ENCODE results near the gene PMP22.
"Not testable (repeated sequence)": the region's sequence is repeated elsewhere in the genome, so short reads cannot be mapped to it uniquely, and the experiment has no call there.

Gene PMP22

DNA sequence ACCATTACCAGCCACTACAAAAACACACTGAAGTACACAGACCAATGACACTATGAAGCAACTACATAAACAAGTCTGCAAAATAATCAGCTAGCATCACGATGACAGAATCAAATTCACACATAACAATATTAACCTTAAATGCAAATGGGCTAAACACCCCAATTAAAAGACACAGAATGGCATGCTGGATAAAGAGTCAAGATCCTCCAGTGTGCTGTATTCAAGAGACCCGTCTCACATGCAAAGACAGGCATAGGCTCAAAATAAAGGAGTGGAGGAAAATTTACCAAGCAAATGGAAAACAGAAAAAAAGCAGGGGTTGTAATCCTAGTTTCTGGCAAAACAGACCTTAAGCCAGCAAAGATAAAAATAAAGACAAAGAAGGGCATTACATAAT, 64.6 kb downstream of the PMP22 start:
- not testable (repeated sequence) for DNase-seq

DNA sequence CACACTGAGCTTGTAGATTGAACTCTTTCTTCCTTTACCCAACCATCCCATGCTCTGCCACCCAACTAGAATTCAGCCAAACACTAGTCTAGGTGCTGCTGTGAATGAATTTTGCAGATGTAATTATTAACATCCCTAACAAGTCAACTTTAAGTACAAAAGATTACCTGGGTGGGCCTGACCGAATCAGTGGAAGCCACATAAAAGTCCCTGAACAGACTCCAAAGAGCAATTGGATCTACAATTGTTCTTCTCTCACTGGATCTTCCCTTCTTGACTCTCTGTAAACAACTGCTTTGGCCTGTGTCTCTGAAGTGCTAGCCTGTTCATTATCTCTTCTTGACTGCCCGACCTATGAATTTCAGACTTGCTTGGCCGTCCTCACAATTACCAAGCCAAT, 67.9 kb downstream of the PMP22 start:
- DNase-seq, result no peak

DNA sequence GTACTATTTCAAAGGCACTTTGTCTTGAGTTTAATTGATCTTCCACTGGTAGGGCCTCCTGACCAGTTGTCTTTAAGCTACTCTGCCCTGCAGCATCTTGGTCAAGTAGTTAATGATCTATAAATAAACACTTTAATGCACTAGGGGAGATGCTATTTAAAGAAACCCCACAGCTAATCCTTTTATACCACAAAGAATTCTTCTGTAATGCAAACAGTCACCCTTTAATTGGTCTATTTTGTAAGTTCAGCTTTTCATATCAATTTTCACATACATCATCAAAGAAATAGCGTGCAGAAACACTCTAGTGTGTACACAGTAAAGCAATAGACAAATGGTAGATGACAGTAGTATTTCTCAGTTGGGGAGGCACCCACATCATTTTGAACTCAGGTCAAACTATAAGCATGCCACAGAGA, 70.3 kb downstream of the PMP22 start:
- DNase-seq, result peak; percentile 76

DNA sequence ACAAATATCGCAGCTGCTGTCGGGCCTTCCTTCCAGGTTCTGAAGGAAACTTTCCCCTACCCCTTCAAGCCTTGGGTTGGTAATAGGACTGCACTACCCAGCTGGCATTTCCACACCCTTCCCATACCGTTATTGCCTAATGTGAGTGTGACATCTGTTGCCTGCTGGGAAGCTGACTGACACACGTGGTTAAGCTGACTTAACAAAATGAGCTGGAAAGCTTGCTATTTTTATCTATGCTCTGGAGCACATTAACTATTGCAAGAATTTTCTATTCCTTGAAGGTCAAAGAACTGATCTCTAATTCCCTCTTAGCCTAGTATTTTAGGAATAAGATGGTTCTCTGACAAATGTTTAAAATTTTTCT, 79.5 kb downstream of the PMP22 start:
- DNase-seq, result peak; percentile 77

DNA sequence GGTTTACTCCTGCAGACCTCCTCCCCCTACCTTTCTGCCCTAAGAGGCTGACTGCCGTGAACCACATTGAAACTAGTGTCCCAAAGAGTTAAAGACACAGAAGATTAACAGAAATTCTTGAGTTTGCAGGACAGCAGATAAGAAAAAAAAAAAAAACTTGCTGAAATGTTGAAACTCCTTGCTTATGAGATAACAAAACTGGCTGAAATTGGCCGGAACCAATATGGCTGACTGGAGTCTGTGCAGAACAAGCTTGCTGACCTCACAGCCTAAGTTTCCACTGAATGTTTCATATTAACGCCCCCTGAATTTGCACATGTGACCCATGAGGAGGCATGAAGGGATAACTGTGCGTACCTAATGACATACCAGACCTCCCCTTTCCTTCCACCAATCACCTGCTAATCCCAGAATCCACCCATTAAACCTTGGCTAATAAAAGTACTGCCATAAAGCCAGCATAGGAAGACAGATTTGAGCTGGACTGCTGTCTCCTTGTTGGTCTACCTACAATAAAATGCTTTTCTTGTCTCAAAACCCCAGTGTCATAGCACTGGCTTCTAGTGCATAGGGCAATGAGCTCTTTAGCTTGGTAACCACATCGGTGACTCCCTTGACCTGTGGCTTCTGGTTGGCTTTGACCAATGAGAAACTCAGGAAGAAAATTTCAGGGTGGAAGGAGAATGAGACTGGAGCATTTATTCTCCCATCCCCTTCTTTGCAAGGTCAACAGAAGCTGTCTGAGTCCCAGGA, 80.1 kb downstream of the PMP22 start:
- DNase-seq, result no peak

DNA sequence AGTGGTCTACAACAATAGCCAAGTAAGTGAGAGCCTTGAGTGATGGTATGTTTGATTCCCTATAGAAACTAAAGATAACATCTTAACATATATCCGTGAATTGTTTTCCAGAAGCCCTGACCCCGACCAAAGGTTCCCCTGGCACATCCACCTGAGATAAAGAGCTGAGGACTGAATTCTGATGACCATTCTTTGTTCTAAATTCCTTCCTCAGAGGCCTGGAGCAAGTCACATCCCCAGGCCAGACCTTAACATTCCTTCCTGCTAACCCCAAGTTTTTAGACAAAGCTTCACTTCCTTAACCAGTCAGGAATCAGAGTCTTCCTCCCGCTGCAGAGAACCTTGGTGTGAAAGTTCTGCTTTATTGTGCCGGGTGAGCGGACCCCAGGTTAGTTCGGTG, 83.3 kb downstream of the PMP22 start:
- no peak for DNase-seq

DNA sequence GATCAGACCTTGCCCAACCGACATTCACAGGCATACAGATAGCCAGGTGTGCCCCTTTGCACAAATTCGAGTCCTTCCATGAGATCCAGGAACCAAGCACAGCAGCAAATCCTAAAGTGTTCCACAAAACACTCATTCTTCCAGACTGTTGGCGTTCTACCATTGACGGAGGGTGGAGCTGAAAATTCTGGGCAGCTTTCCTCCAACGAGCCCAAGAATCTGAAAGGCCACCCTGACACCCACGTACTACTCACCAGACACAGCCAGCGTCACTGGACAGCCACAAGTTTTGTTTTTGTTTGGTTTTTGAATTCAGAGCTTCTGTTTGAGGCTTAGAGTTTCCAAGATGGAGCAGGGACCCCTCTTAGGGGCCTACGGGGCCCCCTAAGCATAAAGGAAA, 83.8 kb downstream of the PMP22 start:
- DNase-seq, result no peak

DNA sequence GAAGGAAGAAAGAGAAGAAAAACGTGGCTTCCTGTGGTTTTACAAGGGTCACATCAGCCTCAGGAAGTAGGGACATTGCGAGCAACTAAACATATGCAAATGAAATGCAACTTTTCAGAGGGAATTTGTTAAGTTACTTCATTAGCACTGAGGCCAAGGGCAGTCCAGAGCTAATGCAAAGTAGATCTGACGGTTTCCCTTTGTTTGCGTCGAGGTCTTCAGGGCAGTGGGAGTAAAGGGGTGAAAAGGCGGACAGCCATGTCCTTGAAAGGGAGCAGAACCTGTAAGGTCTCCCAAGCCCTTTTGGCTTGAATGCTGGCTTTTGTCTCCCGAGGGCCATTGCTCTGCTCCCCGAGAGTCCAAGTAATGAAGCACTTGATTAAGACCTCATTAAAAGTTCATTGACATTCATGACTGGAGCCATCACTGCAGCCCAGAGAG, 85.0 kb downstream of the PMP22 start:
- no peak for DNase-seq

All from fibroblast of skin of right biceps (primary cell).